ENCODE data around the gene DNAJB12.
"Not testable (repeated sequence)": the region's sequence is repeated elsewhere in the genome, so short reads cannot be mapped to it uniquely, and the experiment has no call there.

DNAJB12 gene

GRCh38 chr10:72330069-72330426 lies 24.7 kb downstream of the DNAJB12 start:
- no peak for DNase-seq

- peak; percentile 45 to 82 for DNase-seq
Observed at GRCh38 chr10:72329290-72330068, 25.2 kb downstream of the DNAJB12 start.

- DNase-seq: no peak
Observed at GRCh38 chr10:72328829-72329204, 25.9 kb downstream of the DNAJB12 start.

- peak in 1 of 2 donors; percentile 56 for DNase-seq
Observed at GRCh38 chr10:72328045-72328828, 26.5 kb downstream of the DNAJB12 start.

GRCh38 chr10:72326665-72327603 lies 27.8 kb downstream of the DNAJB12 start:
- DNase-seq: not testable (repeated sequence)

GRCh38 chr10:72325243-72326175 lies 29.2 kb downstream of the DNAJB12 start:
- DNase-seq: not testable (repeated sequence)

- DNase-seq: no peak
Observed at GRCh38 chr10:72323771-72324191, 30.9 kb downstream of the DNAJB12 start.

GRCh38 chr10:72323108-72323749 lies 31.5 kb downstream of the DNAJB12 start:
- DNase-seq: no peak

- DNase-seq: no peak
Observed at GRCh38 chr10:72322280-72323058, 32.2 kb downstream of the DNAJB12 start.

- no peak for DNase-seq
Observed at GRCh38 chr10:72322030-72322279, 32.8 kb downstream of the DNAJB12 start.

GRCh38 chr10:72321248-72322029 lies 33.3 kb downstream of the DNAJB12 start:
- DNase-seq: no peak

- peak; percentile 80 to 83 for DNase-seq
Observed at GRCh38 chr10:72320676-72321247, 34.0 kb downstream of the DNAJB12 start.

- peak; percentile 90 to 91 for DNase-seq
Observed at GRCh38 chr10:72319416-72320254, 35.1 kb downstream of the DNAJB12 start.

GRCh38 chr10:72318418-72319262 lies 36.1 kb downstream of the DNAJB12 start:
- DNase-seq: no peak

GRCh38 chr10:72316748-72317435 lies 37.8 kb downstream of the DNAJB12 start:
- DNase-seq: peak; percentile 32 to 63

GRCh38 chr10:72316386-72316700 lies 38.4 kb downstream of the DNAJB12 start:
- peak; percentile 29 to 51 for DNase-seq

Measured in inflammatory macrophage (primary cell).